Neutrophil (primary cell): ENCODE results near the gene SLC25A21.

ENCODE experiments used
- H3K27ac ChIP-seq: fragments of 200-600 bp; sonication (generic); 2 replicates; pipeline ENCODE4 v1.5.1; 2016; ENCODE audit warnings: mild to moderate bottlenecking, moderate library complexity
- H3K27me3 ChIP-seq: fragments of 200-600 bp; sonication (generic); 2 replicates; pipeline ENCODE4 v1.6.0; 2016; ENCODE audit warnings: mild to moderate bottlenecking
- H3K36me3 ChIP-seq: fragments of 200-600 bp; sonication (generic); 2 replicates; pipeline ENCODE4 v1.5.1; 2017
- H3K4me1 ChIP-seq, 2 experiments: fragments of 200-600 bp in 1 of 2; sonication (generic) in 1 of 2; 1 replicate in 1 of 2; 2 replicates in 1 of 2; pipeline versions ENCODE4 v1.5.1 to v1.6.1; 2013 to 2016; ENCODE audit warnings: low read depth in 1 of 2, low read length in 1 of 2, mild to moderate bottlenecking in 1 of 2, moderate library complexity in 1 of 2; ENCODE audit not compliant: control insufficient read depth in 1 of 2, insufficient read depth in 1 of 2
- H3K4me3 ChIP-seq, 2 experiments: fragments of 200-600 bp in 1 of 2; sonication (generic) in 1 of 2; 1 replicate in 1 of 2; 2 replicates in 1 of 2; pipeline ENCODE4 v1.5.1; 2013 to 2016; ENCODE audit warnings: low read depth in 1 of 2, low read length in 1 of 2, mild to moderate bottlenecking in 1 of 2, moderate library complexity in 1 of 2
- H3K9me3 ChIP-seq: fragments of 200-600 bp; sonication (generic); 2 replicates; pipeline ENCODE4 v1.5.1; 2016
- TF ChIP-seq, protein P1 (sequence below): fragments of 200-600 bp; sonication (generic); IDR thresholded peaks from 2 replicates; pipeline ENCODE4 v1.5.1; 2016; ENCODE audit warnings: antibody characterized with exemption

The SLC25A21 gene

GRCh38 chr14:36653962-36654793 is 518.2 kb downstream of the SLC25A21 start:
- Histone ChIP-seq H3K27me3 (peaks cover 100% of the 10 kb centered on the region), H3K4me1 (no peaks in the 10 kb centered on the region), H3K4me3 (no peak overlapping the region), H3K27ac (no peak overlapping the region), H3K36me3 (no peaks in the 10 kb centered on the region), H3K9me3 (no peaks in the 10 kb centered on the region)
- TF ChIP-seq, protein P1, sequence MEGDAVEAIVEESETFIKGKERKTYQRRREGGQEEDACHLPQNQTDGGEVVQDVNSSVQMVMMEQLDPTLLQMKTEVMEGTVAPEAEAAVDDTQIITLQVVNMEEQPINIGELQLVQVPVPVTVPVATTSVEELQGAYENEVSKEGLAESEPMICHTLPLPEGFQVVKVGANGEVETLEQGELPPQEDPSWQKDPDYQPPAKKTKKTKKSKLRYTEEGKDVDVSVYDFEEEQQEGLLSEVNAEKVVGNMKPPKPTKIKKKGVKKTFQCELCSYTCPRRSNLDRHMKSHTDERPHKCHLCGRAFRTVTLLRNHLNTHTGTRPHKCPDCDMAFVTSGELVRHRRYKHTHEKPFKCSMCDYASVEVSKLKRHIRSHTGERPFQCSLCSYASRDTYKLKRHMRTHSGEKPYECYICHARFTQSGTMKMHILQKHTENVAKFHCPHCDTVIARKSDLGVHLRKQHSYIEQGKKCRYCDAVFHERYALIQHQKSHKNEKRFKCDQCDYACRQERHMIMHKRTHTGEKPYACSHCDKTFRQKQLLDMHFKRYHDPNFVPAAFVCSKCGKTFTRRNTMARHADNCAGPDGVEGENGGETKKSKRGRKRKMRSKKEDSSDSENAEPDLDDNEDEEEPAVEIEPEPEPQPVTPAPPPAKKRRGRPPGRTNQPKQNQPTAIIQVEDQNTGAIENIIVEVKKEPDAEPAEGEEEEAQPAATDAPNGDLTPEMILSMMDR = no peak

DNA sequence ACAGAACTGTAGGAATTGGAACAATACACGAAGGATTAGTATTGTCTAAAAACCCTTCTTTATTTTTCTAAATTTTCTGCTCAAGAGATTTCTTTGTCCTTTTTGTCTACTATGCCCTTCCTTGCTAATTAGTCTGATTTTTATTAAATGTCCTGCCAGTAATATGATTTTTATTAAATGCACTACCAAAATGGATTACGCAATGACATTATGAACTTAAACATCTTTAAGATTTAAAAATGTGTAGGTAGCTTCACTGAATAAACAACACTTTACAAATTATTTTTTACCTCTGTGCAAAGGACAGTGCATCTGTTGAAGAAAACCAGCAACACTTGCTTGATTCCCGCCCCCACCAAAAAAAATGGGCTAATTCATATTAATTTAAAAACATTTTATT is 519.0 kb downstream of the SLC25A21 start:
- no peaks in the 10 kb centered on the region for H3K9me3 ChIP-seq
- H3K4me1 ChIP-seq = no peaks in the 10 kb centered on the region
- TF ChIP-seq, protein P1 = no peak
- no peak overlapping the region for H3K4me3 ChIP-seq
- no peak overlapping the region for H3K27ac ChIP-seq
- no peaks in the 10 kb centered on the region for H3K36me3 ChIP-seq
- H3K27me3 ChIP-seq = peaks cover 100% of the 10 kb centered on the region

- H3K36me3 ChIP-seq = no peaks in the 10 kb centered on the region
- TF ChIP-seq, protein P1 = no peak
- H3K27ac ChIP-seq = no peak overlapping the region
- no peaks in the 10 kb centered on the region for H3K9me3 ChIP-seq
- H3K4me3 ChIP-seq = no peak overlapping the region
- peaks cover 100% of the 10 kb centered on the region for H3K27me3 ChIP-seq
- no peaks in the 10 kb centered on the region for H3K4me1 ChIP-seq
These were observed 519.7 kb downstream of the SLC25A21 start for GRCh38 chr14:36652542-36653201.

DNA sequence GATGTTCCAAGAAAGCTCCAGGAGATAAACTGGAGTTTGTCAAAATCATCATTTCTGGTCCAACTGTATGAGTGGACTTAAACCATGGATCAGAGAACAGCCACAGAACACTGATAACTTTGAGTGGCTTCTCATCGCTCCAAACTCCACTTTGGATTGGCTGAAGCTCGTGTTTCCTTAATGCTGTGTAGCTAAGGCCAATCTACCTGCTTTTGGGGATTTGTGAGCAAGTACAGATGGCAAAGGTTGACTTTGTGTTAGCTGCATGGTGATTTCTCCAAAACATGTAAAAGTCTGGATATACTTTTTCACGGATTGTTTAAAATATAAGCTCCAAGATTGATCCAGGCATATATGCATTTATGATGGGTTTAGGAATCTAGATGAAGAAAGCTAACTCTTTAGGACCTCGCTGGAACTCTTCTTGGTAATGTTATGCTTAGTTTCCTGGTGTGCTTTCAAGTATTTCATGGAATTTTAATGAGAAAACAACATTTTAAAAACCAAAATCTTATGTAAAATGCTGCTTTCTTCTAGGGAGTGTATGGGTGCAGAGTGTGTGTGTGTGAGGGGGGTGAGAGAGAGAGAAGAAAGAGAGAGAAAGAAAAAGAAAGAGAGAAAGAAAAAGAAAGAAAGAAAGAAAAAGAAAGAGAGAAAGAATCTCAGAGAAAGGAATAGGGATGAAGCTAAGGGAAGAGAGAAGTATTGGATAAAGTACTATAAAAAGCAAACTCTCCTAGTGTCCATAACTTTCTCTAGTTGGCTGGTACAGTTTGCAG is 522.3 kb downstream of the SLC25A21 start:
- Histone ChIP-seq H3K36me3 (no peaks in the 10 kb centered on the region), H3K4me1 (no peaks in the 10 kb centered on the region), H3K4me3 (no peak overlapping the region), H3K9me3 (no peaks in the 10 kb centered on the region), H3K27me3 (peaks cover 100% of the 10 kb centered on the region), H3K27ac (no peak overlapping the region)
- TF ChIP-seq, protein P1 = no peak

- Histone ChIP-seq H3K27ac (no peak overlapping the region), H3K9me3 (no peaks in the 10 kb centered on the region), H3K4me1 (no peaks in the 10 kb centered on the region), H3K36me3 (no peaks in the 10 kb centered on the region), H3K4me3 (no peak overlapping the region), H3K27me3 (peaks cover 97% of the 10 kb centered on the region)
- TF ChIP-seq, protein P1 = no peak
These were observed 524.3 kb downstream of the SLC25A21 start for GRCh38 chr14:36647824-36648753.
